NCI-H774 (cell line): Measurements from ENCODE around the gene GRIA3.
A peak's percentile ranks its signal among the peaks of the same experiment; 100 is the strongest.
"Not testable (repeated sequence)": the region's sequence is repeated elsewhere in the genome, so short reads cannot be mapped to it uniquely, and the experiment has no call there.

Source experiments
- DNase-seq: peaks from one replicate; lab custom pipeline; 2025; lab: John Stamatoyannopoulos, UW

GRIA3 gene

GRCh38 chrX:123464709-123465108 lies 280.6 kb downstream of the GRIA3 start:
- DNase-seq: no peak

- DNase-seq: no peak
Measured at GRCh38 chrX:123468481-123468880, 284.4 kb downstream of the GRIA3 start.

GRCh38 chrX:123475068-123475724 lies 291.1 kb downstream of the GRIA3 start:
- DNase-seq: no peak

GRCh38 chrX:123476611-123477219 lies 292.6 kb downstream of the GRIA3 start:
- no peak for DNase-seq

- no peak for DNase-seq
Measured at GRCh38 chrX:123477673-123478072, 293.6 kb downstream of the GRIA3 start.

GRCh38 chrX:123481913-123482851 lies 298.1 kb downstream of the GRIA3 start:
- peak; percentile 16 for DNase-seq

- no peak for DNase-seq
Measured at GRCh38 chrX:123486297-123486696, 302.2 kb downstream of the GRIA3 start.

GRCh38 chrX:123487236-123487635 lies 303.2 kb downstream of the GRIA3 start:
- DNase-seq: no peak

GRCh38 chrX:123487669-123488068 lies 303.6 kb downstream of the GRIA3 start:
- DNase-seq: no peak

GRCh38 chrX:123489011-123489410 lies 304.9 kb downstream of the GRIA3 start:
- no peak for DNase-seq

- no peak for DNase-seq
Measured at GRCh38 chrX:123493857-123494256, 309.8 kb downstream of the GRIA3 start.

GRCh38 chrX:123499787-123500186 lies 315.7 kb downstream of the GRIA3 start:
- no peak for DNase-seq

- DNase-seq: no peak
Measured at GRCh38 chrX:123504047-123504446, 320.0 kb downstream of the GRIA3 start.

GRCh38 chrX:123504630-123505270 lies 320.7 kb downstream of the GRIA3 start:
- DNase-seq: no peak

- DNase-seq: no peak
Measured at GRCh38 chrX:123513585-123514278, 329.7 kb downstream of the GRIA3 start.

GRCh38 chrX:123514279-123514640 lies 330.2 kb downstream of the GRIA3 start:
- DNase-seq: not testable (repeated sequence)

- DNase-seq: no peak
Measured at GRCh38 chrX:123518791-123519190, 334.7 kb downstream of the GRIA3 start.

GRCh38 chrX:123525123-123525725 lies 341.1 kb downstream of the GRIA3 start:
- DNase-seq: no peak

- DNase-seq: not testable (repeated sequence)
Measured at GRCh38 chrX:123530726-123531125, 346.6 kb downstream of the GRIA3 start.
